ENCODE results near the gene CRYBG2.

Gene CRYBG2

DNA sequence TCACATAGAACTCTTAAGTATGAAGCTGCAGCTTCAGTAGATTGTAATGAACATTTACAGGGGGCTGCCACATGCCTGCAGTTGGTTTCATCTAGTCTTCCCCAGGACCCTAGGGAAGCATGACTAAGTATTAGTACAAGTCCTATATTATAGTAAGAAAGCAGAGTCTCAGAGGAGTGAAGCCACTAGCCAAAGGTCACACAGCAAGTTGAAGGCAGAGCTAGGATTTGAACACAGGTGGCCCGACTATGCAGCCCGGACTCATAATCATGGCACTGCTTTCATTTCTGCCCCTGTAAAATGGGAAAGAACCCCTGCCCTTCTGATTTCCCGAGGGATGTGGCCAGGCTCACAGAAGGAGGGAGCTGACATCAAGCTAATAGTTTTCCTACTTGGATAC is 8.4 kb upstream of the CRYBG2 start:
- ATAC-seq (replicated peaks) (no peak), DNase-seq (no peak)
- Mint-ChIP-seq H3K36me3 (no peaks in the 10 kb centered on the region), H3K9me3 (no peaks in the 10 kb centered on the region), H3K27ac (no peak overlapping the region), H3K27me3 (peaks cover 57 to 58% of the 10 kb centered on the region in 2 donors), H3K4me3 (no peak overlapping the region), H3K4me1 (peaks cover 27 to 30% of the 10 kb centered on the region in 2 donors)

DNA sequence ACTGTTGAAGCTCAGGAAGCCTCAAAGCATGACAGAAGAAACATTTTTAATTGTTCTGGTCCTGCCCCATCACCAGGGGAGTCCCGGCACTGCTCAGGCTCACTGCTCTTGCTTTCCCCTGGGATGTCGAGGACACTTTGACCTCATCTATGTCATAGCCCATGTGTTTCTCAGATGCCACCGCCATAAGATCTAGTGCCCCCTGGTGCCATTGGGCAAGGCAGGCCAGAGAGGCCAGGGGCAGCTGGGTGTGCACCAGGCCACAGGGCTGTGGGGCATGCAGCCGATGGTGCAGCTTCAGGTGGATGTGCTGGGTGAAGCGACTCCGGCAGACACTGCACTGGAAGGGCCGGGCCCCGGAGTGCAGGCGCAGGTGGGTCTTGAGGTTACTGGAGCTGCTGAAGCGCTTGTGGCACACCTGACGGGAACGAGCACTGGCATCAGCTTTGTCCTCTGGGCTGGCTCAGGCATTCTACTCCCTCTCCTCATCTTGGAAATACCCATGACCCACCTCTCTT is 7.7 kb upstream of the CRYBG2 start:
- ATAC-seq (replicated peaks) (peak; percentile 59 to 72), DNase-seq (peak; percentile 21)
- Mint-ChIP-seq H3K27ac (peak overlapping the region; percentile 72), H3K36me3 (no peaks in the 10 kb centered on the region), H3K4me1 (peaks cover 27 to 30% of the 10 kb centered on the region in 2 donors), H3K27me3 (peaks cover 52 to 60% of the 10 kb centered on the region in 2 donors), H3K4me3 (peak overlapping the region in 1 of 2 donors; percentile 33), H3K9me3 (no peaks in the 10 kb centered on the region)

DNA sequence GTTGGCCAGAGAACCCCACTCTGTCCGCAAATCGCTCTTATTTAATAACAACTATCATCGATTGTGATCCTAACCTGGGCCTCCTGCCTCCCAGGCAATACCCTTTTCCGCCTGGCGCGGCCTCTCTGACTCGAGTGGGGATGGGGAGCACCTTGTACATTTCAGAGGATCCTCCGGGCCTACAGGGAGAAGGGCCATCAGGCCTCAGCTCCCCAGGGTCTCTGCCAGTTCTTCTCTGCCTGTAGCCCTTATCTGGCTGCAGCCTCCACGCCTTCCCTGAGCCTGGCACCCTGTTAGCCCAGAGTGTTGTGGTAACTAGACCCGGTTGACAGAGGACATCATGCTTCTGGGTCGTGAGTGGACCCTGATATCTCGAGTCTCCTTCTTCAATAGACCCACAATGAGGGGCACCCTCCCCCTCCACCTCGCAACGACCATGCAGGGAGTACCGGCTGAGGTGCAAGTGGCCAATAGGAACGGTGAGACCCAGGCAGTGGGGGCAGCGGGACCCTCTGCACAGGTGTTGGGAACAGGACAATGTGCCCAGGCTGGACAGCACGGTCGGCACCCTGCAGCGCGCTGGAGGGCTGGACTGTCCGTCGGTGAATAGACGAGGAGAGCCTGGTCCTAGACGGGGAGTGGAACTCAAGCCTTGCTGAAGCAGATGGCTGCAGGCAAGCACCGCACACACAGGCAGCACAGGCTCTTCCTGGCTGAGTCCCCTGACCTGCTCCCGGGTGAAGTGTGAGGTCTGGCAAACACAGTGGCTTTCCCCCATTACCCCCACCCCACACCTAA is 7.1 kb upstream of the CRYBG2 start:
- Mint-ChIP-seq H3K27me3 (peaks cover 51 to 56% of the 10 kb centered on the region in 2 donors), H3K27ac (peak overlapping the region; percentile 72), H3K4me3 (peak overlapping the region; percentile 70 to 81), H3K36me3 (no peaks in the 10 kb centered on the region), H3K4me1 (peaks cover 27 to 30% of the 10 kb centered on the region in 2 donors), H3K9me3 (no peaks in the 10 kb centered on the region)
- no peak for DNase-seq
- peak in 1 of 2 donors; percentile 7 for ATAC-seq (replicated peaks)

DNA sequence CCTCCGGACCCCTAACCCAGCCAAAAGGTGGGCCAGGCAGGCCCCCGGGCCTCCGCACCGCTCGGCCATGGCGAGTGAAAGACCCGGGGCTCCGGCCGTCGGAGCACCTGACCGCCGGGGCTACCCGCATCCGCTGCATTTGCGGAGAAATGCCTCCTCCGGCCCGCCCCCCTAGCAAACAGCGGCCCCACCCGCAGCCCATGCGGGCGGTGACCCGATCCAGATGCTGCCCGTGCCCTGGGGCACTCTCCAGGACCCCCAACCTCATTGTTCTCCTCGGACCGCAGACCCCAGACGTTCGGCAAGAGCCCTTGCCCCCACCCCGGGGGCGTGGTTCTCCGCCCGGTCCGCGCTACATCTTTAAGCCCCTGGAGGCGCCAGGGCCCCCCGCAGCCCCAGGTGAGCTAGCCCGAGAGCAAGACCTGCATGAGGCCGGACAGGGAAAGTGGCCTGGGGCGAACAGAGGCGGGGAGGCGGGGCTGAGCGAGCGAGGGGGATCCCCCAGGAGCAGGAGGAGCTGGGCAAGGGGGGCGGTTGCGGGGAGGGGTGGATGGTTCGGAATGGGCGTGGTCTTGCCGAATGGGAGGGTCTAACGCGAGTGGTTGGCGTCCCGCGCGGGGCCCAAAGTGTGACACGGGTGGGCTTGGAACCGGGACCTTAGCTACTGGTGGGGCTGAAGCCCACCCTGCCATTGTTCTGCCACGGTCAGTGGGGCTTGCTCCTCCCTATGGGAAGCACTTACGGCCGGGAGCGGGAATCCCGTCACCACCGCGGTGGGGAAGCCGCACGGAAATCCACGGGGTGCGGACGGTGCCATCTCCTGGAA is 6.3 kb upstream of the CRYBG2 start:
- H3K27me3 Mint-ChIP-seq = peaks cover 54 to 59% of the 10 kb centered on the region in 2 donors
- peak; percentile 42 to 60 for ATAC-seq (replicated peaks)
- peak overlapping the region; percentile 70 to 81 for H3K4me3 Mint-ChIP-seq
- no peaks in the 10 kb centered on the region for H3K9me3 Mint-ChIP-seq
- DNase-seq = peak; percentile 29
- peaks cover 30% of the 10 kb centered on the region in 2 donors for H3K4me1 Mint-ChIP-seq
- peak overlapping the region; percentile 84 for H3K27ac Mint-ChIP-seq
- H3K36me3 Mint-ChIP-seq = no peaks in the 10 kb centered on the region

DNA sequence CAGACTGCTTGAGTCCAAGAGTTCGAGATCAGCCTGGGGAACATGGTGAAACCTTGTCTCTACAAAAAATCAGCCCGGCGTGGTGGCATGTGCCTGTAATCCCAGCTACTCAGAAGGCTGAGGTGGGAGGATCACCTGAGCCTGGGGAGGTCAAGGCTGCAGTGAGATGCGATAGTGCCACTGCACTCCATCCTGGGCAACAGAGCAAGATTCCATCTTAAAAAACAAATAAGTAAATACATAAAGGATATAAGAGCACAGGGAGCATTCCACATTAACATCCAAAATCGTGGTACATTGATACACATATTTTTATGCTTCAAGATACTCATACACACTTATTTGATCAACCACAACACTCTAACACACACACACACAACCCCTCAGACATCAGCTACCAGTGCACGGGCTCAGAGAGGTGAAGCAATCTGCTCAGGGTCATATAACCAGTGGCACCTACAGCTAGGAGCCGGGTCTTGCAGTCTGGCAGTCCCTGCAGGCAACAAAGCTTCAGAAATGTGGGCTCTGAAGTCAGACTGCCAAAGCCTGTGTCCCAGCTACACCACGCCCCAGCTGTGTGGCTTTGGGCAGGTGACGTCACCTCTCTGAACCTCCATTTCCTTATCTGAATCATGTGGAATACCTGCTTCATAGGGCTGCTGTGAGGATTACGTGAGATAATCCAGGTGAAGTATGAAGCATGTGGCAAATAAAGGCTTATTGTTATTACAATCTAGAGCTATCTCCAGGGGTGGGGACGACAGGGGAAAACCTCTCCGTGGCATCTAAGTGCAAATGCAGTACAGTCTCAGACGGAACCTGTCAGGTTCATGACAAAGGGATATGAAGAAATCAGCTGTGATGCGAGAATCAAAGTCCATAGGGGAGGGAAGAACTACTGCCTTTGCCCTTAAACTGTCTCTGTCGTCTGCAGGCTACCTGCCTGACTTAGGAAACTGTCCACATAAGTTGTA is 4.8 kb upstream of the CRYBG2 start:
- ATAC-seq (replicated peaks) (no peak), DNase-seq (no peak)
- H3K27me3 Mint-ChIP-seq = peaks cover 43 to 50% of the 10 kb centered on the region in 2 donors
- no peaks in the 10 kb centered on the region for H3K9me3 Mint-ChIP-seq
- no peak overlapping the region for H3K27ac Mint-ChIP-seq
- peaks cover 27 to 30% of the 10 kb centered on the region in 2 donors for H3K4me1 Mint-ChIP-seq
- no peaks in the 10 kb centered on the region for H3K36me3 Mint-ChIP-seq
- H3K4me3 Mint-ChIP-seq = no peak overlapping the region

DNA sequence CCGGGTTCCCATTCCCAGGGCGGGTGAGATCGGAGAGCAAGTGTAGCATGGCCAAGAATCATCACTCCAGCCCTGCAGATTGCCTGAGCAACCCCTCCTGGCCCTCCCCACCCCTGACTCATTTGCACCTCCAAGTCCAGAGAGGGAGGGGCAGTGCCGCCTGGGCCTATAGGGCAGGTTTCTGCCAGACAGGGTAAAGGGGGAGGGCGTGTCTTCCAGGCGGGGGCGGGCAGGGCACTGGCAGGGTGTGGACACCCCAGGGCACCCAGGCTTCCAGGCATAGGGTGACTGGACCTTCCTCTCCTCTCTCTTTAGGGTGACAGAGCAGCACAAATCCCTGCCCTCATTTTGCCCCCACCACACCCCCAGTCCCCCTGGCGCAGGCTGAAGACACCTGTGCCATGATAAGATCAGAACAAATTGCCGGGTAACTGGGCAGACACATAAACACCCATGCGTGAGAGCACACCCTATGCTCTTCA is 3.2 kb upstream of the CRYBG2 start:
- H3K9me3 Mint-ChIP-seq = no peaks in the 10 kb centered on the region
- DNase-seq (no peak), ATAC-seq (replicated peaks) (no peak)
- H3K36me3 Mint-ChIP-seq = no peaks in the 10 kb centered on the region
- peaks cover 43 to 45% of the 10 kb centered on the region in 2 donors for H3K27me3 Mint-ChIP-seq
- peaks cover 22 to 29% of the 10 kb centered on the region in 2 donors for H3K4me1 Mint-ChIP-seq
- H3K4me3 Mint-ChIP-seq = no peak overlapping the region
- no peak overlapping the region for H3K27ac Mint-ChIP-seq

DNA sequence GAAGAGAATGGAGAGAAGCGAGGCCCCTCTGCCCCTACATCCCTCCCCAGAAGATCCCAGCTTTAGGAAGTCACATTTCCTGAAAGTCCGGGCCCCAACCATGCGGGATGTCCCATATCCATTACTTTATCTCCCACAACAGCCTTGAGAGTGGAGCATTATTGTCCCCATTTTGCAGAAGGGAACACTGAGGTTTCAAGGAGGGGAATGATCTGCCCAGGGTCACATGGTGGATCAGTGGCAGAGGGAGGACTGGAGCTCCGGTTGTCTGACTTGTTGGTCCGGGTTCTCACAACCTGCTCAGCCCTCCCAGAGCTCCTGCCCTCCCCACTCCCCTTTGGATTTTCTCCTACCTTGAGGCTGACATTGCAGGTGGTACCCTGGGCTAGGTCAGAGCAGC is 2.2 kb upstream of the CRYBG2 start:
- H3K4me1 Mint-ChIP-seq = peaks cover 14 to 18% of the 10 kb centered on the region in 2 donors
- H3K9me3 Mint-ChIP-seq = no peaks in the 10 kb centered on the region
- H3K36me3 Mint-ChIP-seq = no peaks in the 10 kb centered on the region
- peaks cover 35 to 36% of the 10 kb centered on the region in 2 donors for H3K27me3 Mint-ChIP-seq
- no peak overlapping the region for H3K27ac Mint-ChIP-seq
- no peak overlapping the region for H3K4me3 Mint-ChIP-seq
- DNase-seq (no peak), ATAC-seq (replicated peaks) (no peak)

DNA sequence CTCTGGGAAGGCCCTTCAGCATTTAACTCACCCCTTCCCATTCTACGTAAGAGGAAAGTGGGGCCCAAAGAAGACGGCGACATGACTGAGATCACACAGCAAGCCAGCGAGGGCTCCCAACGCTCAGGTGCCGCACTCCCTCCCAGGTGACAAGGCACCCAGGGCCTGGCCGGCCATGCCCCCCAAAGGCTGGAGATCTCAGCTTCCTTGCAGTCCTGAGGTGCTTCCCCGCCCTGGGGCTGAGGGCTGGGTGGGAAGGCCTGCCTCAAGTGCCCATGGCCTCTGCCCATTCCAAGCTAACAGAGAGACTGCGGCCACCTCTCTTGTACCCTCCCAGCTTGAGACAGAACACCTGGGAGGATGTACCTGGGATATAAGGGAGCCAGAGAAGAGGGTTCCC is 1.0 kb upstream of the CRYBG2 start:
- H3K27me3 Mint-ChIP-seq = peaks cover 24 to 25% of the 10 kb centered on the region in 2 donors
- no peak overlapping the region for H3K27ac Mint-ChIP-seq
- H3K4me1 Mint-ChIP-seq = peaks cover 5 to 7% of the 10 kb centered on the region in 2 donors
- ATAC-seq (replicated peaks) (no peak), DNase-seq (no peak)
- H3K36me3 Mint-ChIP-seq = no peaks in the 10 kb centered on the region
- H3K9me3 Mint-ChIP-seq = no peaks in the 10 kb centered on the region
- no peak overlapping the region for H3K4me3 Mint-ChIP-seq

DNA sequence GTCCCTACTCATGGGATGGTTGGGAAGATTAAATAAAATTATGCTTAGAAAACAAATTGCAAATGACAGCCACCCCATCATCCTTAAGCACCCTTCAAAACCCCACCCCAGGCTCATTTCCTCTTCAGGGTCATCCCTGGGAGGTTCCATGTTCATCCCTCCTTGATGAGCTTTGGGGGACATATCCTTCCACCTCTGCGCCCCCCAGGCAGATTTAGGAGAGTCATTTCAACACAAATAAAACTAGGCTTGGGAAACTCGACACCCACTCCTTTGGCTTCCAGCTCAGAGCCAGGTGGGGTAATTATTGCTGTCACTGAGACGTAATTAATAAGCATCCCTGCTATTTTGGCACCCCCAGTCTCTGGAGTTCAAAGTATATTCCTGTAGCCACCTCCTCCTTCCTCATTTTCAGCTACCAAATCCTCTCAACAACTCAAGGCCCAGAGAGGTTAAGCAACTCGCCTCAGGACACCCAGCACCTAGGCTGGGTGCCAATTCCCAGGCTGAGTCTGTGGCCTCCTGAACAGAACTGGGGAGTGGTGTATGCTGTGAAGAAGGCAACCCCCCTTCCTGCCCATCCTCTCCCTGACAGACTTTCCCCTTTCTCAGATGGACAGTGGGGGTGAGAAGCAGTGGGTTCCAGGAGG is 595 bp downstream of the CRYBG2 start:
- Mint-ChIP-seq H3K9me3 (no peaks in the 10 kb centered on the region), H3K27me3 (peaks cover 8 to 12% of the 10 kb centered on the region in 2 donors), H3K4me3 (no peak overlapping the region), H3K4me1 (peaks cover 0 to 2% of the 10 kb centered on the region in 2 donors), H3K36me3 (no peaks in the 10 kb centered on the region), H3K27ac (peak overlapping the region; percentile 38)
- ATAC-seq (replicated peaks) = no peak
- DNase-seq = no peak

DNA sequence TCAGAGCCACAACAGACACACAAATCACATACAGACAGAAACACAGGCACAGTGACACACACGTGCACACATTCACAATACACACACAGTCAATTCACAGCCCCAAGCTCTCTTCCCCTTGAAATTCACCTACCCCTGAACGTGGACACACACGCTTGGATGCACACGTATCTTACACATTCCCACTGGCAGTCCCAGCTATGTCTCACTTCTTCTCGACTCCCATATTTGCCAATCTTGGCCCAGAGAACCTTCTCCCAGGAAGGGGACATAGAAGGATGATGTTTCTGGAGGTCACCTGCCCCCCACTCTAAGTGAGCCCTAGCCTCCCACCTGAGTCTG is 1.6 kb downstream of the CRYBG2 start:
- Mint-ChIP-seq H3K4me3 (no peak overlapping the region), H3K27me3 (peaks cover 8% of the 10 kb centered on the region in 2 donors), H3K27ac (no peak overlapping the region), H3K36me3 (no peaks in the 10 kb centered on the region), H3K4me1 (peaks cover 0 to 2% of the 10 kb centered on the region in 2 donors), H3K9me3 (no peaks in the 10 kb centered on the region)
- DNase-seq (no peak), ATAC-seq (replicated peaks) (no peak)

DNA sequence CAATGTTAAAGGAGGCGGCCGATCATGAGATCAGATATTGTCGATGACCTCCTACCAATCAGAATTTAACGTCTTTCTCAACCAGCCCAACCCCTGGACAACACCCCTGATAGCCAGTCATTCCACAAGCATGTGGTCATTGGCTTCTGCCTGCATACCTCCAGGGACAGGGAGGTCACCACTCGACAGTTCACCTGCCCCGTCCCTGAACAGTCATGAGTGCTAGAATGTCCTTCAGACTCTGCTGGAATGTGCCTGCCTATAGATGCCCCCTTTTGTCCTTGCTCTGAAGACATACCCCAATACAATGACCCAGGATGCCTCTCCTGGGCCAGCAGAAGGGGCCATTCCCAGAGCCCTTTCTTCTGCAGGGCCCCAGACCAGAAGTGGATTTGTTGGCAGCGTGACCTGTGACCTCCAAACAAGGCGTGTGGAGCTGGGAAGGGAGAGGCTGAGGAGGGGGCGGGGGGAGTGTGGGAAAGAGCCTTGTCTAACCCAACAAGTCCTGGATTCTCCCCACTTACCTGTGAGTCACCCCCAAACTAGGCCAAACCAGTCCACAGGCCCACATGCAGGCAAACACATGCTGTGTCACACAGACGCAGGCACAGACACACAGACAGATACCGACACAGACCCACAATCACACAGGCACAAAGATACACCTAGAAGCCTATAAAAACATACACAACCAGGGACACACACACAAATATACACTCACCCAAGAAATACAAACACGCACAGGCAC is 2.2 kb downstream of the CRYBG2 start:
- H3K4me1 Mint-ChIP-seq = peaks cover 0 to 2% of the 10 kb centered on the region in 2 donors
- H3K27ac Mint-ChIP-seq = no peak overlapping the region
- no peak for DNase-seq
- H3K36me3 Mint-ChIP-seq = no peaks in the 10 kb centered on the region
- H3K4me3 Mint-ChIP-seq = no peak overlapping the region
- no peaks in the 10 kb centered on the region for H3K9me3 Mint-ChIP-seq
- no peak for ATAC-seq (replicated peaks)
- H3K27me3 Mint-ChIP-seq = peaks cover 5 to 8% of the 10 kb centered on the region in 2 donors

DNA sequence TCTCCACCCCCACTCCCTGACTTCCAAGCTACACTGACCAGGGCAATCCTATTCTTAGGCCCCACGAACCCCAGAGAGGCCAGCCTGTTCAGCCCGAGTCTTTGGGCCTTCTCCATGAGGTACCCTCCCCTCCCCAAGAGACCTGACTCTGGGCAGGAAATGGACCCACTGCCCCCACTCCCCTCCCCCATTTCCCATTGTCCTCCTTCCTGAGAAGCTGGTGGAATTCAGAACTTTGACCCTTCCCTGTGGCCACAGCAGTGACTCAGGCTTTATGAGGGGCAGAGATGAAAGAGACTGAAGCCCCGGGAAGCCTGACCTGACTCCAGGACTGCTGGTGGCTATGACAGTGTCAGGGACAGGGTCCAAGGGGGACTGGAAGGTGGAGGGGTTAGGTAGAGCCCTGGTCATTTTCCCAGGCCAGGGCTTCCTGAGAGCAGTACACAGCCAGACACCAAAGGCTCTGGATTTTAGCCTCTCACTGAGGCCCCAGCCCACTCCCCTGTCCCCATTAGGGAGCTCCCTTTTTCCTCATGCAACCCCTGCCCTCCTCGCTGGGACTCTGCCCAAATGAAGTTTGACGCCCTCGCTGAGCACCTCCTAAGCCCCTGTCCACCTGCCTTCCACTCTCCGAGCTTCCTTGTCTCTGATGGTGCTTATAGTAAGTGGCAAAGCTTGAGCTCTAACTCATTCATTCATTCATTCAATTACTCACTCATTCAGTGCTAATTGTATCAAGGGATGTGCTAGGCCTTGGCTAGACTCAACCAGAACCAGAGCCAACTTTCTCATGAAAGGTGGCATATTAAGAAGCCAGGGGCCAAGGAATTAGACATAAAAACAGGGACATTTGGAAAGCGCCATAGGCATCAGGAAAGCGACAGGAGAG is 3.0 kb downstream of the CRYBG2 start:
- Mint-ChIP-seq H3K9me3 (no peaks in the 10 kb centered on the region), H3K27me3 (peaks cover 3 to 4% of the 10 kb centered on the region in 2 donors), H3K4me1 (peaks cover 4 to 6% of the 10 kb centered on the region in 2 donors), H3K4me3 (no peak overlapping the region), H3K36me3 (no peaks in the 10 kb centered on the region), H3K27ac (no peak overlapping the region)
- DNase-seq = no peak
- ATAC-seq (replicated peaks) = no peak
